Hematopoietic multipotent progenitor cell (in vitro differentiated cells): ENCODE measurements around the gene CYP3A4. TPM values are rescaled to one million over a fixed set of nuclear protein-coding genes. Genes with fewer than 3 reads are reported as not detected.
"Not testable (repeated sequence)": the region's sequence is repeated elsewhere in the genome, so short reads cannot be mapped to it uniquely, and the experiment has no call there.

Source experiments
- DNase-seq, 3 donors: peaks; one replicate each; pipeline ENCODE4 v3.0.0-alpha.2; 2011 to 2015; ENCODE audit warnings: low read depth in 2 of 3, low spot score in 2 of 3
- total RNA-seq: library from RNA; depleted of rRNA; stranded (reverse); fragments of >200 nt; gene quantifications from one replicate; pipeline ENCODE4 v1.2.3, GENCODE V29; 2012

CYP3A4 gene
- total RNA-seq, 1 donor: not detected

DNA sequence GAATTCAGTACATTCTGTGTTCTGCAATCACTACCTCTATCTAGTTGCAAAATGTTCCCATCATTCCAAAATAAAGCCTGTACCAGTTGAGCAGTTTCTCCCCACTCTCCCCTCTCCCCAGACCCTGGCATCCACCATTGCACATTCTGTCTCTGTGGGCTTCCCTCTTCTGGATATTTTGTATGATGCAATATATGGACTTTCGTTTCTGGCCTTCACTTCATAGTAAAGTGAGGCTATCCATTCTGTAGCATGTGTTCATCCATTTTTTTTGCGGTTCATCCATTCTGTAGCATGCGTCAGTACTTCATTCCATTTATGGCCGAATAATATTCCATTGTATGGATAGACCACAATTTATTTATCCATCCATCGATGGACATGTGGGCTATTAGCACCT, 9.5 kb upstream of the CYP3A4 start:
- no peak for DNase-seq

DNA sequence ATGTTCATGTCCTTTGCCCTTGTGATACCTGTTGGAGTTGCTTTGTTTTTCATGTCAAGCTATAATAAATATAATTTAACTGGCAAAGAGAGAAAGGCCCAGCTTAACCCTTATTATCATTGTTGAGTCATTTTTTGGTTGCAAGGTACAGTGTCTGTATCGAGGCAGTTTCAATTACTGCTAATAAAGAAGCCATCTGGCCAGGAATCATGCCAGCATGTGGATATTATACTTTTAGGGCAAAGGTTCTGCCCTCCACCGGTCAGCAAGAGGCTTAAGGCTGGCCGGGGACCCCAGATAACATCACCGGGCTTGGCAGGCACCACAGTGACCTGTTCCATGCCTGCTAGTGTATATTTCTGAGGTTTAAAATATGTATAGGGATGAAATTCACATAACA, 9.0 kb upstream of the CYP3A4 start:
- DNase-seq: no peak

DNA sequence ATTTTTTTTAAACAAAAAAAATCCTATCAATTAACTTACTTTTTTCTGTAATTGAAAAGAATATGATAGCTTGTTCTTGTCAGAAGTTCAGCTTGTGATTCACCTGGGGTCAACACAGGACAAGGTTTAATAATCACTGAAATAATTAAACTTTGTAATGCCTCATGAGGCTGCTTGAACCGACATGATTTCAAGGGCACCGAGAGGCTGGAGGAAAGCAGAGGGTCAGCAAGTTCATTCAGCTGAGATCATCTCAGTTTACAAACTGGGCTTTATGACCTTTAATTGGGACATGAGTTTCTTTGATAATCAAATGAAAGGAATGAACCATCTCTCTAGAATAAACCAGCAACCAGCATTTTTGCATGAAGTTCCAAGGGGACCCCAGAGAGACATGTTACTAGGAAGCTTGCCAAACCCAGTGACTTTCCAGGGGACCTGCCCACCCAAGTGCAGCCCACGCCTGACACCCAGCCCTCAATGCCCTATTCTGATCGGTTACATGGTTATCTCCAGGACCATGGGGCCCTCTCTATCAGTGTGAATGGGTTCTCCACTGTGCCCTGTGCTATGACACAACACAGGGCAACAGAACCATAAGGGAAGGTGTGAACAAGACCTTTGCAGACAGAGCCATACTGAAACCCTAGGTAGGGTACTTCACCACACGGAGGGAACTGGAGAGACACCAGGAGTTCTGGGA, 7.8 kb upstream of the CYP3A4 start:
- DNase-seq: no peak

DNA sequence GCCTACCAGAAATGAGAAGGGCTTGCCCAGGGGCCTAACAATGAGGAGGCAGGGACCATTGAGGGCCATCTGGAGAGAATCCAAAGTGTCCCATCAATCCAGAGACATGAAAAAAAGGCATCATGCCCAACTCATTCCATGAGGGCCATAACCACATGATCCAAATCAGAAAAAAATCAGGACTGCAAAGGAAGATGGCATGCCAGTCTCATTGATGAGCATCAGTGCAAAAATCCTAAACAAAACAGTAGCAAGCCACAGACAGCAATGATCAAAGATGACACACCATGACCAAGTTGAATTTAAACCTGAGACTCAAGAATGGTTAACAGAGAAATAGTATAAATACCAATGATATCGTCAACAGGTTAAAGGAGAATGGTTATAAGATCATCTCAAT, 7.0 kb upstream of the CYP3A4 start:
- DNase-seq: no peak

DNA sequence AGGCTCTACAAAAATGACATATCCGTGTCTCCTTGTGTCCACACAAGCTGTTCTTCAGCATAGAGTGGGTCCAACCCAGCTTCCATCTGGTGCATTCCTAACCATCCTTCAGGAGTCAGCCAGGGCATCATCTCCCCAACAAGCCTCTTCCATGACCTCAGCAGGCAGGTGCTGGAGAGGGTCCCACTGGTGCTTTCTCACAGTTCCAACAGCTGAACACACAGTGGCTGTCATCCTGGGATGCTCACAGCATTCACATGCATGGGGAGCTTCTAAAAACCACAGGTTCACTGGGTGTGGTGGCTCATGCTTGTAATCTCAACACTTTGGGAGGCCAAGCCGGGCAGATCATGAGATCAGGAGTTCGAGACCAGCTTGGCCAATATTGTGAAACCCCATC, 6.4 kb upstream of the CYP3A4 start:
- DNase-seq: no peak

DNA sequence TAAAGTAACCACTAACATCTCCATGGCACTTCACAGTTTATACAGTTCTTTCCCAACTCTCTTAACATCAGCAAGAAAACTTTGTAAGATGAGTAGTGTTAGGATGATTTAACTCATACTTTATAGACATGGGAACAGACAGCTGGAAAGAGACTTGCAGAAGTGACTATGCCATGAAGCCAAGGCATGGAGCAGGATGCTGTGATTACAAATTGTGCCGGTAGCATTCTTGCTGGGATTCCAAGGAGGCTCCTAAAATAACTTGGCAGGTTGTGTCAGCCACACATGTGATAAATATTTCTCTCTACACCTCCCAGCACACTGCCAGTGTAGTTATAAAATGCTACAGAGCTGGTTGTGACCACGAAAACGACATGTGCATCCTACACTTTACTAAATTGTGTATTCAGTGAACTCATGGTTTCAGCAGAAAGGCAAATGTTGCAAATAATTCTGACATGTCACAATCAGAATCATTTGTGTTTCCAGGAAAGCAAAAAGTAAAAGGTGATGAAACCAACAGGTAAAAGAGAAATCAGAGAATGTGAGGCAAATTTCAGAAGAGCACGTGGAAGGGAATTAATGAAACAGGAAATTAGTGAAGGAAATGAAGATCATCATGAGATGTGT, 5.6 kb upstream of the CYP3A4 start:
- no peak for DNase-seq

DNA sequence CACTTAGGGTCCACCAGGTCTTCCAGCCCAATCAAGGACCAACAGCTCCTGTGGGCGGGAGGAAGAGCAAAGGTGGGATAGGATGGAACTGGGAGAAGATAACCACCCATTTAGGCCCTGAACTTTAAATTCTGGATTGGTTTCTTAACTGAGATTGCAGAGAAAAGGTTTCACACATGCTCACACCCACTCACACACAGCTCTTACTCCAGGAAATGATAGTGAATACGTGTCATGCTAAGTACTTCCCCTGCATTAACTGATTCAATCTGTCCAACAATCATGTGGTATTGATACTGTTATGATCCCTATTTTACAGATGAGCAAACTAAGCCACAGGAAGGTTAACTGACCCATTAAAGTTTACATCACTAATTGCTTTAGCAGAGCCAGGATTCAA, 4.6 kb upstream of the CYP3A4 start:
- no peak for DNase-seq

DNA sequence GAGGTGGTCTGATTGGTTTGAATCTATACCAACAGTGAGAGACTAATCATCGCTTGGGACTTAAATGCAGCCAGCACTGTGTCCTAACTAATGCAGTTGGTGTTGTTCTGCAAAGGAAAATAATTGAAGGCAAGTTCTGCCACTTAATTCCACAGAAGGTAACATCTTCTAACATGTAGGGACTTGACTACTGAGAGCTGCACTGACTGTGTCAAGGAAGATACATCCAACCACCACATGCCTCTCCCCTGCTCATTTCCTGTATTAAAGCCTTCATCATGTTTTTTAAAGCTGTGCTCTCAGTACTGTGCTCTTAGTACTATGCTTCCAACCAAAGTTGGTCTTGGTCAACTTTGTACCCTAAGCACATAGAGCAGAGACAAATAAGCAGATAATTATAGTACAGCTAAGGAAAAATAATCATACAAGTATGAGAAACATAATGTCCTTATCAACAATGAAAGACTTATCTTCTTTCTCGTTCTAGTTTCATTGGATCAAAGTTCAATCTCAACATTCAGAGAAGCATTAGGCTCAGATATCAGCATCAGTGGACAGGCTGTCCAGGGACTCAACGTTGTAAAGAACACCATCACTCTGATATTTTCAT, 2.8 kb upstream of the CYP3A4 start:
- DNase-seq: no peak

DNA sequence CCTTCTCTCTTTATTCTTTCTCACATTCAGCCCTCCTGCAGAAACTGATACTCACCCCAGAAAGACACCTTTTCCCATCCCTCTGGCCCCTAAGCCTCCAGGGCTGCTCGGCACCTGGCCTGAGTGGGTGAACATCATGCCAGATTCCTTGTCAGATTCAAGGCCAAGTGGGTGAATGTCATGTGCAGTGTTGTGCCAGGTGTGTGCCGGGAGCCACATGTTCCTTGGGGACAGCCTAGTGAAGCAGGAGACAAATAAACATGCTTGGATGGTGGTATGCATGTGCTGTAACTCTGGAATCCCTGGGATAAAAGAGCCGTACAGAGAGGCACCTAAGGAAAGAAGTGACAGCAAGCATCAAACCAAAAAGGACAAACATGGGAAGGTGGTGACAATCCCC, 1.7 kb upstream of the CYP3A4 start:
- not testable (repeated sequence) for DNase-seq

DNA sequence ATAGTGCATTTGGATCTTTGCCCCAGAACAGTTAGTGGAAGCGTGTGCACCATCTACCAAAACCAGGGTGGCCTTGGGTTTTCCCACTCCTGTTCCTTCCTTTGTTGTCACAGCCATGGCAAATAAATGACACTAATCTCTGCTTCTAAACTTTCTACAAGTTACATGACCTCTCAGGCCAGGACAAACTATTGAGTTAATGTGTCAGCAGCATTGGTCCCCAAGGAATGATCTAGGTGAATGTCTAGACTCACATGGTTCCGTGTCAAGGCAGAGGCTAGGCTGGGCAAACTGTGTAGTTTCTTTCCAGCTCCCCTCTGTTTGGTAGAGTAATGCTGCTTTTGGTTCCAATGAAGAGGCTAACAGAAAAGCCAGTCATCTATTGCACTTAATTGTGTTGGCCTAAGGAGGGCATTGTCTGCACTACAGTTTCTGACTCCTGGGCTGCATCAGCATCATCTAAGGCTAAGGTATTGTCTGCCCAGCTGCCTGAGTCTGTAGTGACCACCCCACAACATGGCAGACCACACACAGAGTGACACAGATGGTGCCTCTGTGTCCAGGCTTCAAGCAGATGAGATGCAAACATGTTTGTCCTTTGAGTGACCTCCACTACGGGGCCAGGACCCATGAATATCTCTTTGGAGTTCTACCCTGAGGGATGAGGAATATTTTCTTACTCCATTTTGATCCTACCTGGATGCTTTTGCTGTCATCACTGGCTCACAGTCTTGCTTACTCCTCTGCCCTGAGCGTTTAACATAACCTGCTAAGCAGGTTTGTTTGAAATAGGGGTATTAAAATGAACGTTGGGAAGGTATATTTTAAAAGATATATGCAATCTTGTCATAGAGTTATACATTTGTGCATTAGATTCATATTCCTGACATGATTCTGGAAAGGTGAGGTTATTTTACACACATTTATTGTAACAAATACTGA, 1.7 kb downstream of the CYP3A4 start:
- DNase-seq: no peak

DNA sequence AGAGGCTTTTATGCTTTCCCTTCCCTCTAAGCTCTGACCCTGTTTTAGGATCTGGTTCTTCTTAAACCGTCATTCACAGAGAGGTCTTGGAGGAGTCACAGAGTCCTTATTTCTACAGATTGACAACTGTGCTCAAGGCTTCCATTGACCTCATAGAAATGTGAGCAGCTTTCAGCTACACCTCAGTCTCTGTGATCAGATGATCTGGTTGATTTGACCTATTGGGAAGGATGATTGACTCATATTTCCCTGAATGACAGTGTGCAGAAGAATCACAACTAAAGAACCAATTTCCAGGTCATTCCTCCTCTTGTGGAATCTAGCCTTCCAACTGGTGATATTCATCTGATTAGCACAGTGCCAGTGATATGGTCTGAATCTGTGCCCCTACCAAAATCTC, 3.4 kb downstream of the CYP3A4 start:
- no peak for DNase-seq

DNA sequence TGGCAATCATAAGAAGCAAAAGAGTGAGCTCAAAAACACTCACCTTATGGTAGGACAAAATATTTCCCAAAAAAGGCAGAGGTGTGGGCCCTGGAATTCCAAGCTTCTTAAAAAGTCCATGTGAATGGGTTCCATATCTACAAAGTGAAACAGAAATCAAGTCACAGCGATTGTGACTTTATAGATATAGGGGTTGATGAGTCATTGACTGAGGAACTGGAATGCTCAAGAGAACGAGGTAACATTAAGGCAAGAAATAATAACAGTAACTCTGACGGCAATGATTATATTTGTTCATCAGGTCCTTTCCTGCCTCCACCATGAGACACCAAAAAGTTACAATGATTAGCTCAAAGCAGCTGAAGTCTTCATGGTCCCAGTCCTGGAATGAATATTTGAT, 4.0 kb downstream of the CYP3A4 start:
- DNase-seq: no peak

DNA sequence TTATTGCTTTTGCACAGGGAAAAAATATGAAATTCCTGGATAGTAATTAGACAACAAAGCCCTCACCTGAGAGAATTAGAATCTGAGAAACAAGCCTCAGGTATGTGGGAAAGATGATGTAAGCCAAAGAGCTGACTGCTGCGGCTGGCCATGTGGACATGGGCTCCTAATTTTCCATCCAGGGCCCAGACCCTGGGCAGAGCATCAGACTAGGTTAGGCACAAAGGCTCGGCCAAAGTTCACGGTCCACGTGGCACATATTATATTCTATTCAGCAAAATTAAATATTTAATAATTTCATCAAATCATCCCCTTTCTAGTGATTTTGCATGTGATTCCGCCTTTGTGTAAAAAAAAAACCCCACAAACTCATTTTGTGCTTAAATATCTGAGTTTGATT, 5.1 kb downstream of the CYP3A4 start:
- no peak for DNase-seq

DNA sequence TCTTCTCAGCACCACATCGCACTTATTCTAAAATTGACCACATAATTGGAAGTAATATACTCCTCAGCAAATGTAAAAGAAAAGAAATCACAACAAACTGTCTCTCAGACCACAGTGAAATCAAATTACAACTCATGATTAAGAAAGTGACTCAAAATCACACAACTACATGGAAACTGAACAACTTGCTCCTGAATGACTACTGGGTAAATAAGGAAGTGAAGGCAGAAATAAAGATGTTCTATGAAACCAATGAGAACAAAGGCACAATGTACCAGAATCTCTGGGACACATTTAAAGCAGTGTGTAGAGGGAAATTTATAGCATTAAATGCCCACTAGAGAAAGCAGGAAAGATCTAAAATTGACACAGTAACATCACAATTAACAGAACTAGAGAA, 10.6 kb downstream of the CYP3A4 start:
- not testable (repeated sequence) for DNase-seq

DNA sequence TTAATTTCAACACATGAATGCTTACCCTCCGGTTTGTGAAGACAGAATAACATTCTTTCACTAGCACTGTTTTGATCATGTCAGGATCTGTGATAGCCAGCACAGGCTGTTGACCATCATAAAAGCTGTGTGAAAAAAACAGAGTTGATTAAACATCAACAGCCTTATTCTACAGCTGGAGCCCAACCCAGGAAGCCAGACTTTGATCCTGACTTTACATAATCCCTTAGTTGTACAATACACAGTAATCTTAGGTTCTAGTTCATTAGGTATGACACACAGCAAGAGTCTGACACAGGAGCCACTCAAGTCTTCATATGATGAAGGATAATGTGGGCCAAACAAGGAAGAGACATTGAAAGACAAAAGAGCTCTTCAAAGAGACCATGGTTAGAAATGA, 11.4 kb downstream of the CYP3A4 start:
- no peak for DNase-seq

DNA sequence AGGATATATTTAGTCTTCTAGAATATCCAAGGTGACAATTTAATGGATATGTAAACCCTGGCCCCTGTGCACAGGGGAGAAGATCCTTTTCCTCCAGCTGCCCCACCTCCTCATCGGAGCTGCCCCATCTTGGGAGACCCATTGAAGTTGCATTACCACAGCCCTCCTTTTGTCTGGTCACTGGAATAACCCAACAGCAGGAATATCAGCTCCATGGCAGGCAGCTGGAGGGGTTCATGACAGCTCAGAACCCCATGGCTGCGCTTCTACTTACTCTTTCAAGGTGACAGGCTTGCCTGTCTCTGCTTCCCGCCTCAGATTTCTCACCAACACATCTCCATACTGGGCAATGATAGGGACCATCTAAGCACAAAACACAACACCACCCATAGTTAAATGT, 14.5 kb downstream of the CYP3A4 start:
- not testable (repeated sequence) for DNase-seq

DNA sequence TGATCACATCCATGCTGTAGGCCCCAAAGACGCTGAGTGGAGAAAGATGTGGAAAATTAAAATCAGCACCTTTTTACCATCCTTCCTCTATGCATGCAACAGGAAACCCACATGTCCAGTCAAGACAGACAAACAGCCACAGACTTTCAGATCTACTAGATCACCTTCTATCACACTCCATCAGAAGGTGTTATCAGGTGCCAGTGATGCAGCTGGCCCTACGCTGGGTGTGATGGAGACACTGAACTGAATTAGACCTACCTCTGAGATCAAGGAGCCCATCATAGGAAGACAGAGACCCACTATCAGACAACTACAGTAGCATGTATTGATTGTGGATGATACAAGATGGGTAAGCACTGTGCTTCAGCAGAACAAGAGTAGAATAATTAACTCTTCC, 15.5 kb downstream of the CYP3A4 start:
- no peak for DNase-seq

DNA sequence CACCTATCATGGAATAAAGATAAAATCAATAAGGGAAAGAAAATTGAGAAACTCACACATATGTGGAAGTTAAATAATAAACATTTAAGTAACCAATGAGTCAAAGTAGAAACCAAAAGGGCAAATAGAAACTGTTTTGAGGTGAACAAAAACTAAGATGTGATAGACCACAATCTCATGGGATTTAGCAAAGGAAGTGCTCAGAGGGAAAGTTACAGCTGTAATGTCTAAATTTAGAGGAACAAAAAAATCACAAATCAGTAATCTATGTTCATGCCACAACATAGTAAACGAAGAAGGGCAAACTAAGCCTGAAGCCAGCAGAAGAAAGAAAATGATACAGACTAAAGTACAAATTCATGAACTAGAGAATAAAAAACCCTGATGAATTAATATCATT, 16.3 kb downstream of the CYP3A4 start:
- DNase-seq: no peak

DNA sequence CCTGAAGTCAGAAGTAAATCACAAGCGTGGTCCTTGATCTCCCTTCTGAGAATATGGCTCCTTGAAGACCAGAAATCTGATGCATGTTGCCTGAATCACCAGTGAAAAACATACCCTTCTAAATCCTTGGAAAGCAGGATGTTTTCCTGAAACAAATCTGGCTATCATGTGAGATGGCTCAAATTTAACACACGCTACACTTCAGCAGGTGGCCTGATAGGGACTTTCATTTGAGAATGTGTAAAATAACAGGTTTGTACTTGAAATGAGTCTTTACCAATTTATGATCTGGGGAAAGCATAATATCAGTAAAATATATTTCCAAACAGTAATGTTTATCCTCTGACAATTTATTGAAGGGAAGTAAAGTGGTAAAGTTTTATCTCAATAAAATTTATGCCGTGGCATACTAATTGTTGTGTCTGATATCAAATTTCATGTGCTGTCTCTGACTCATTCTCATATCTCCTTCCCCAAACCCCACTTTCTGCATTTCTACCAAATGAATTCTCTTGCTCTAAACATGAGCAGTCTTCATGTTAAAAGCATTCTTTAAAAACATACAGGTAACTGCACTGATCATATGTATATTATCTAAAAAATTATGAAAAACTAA, 17.4 kb downstream of the CYP3A4 start:
- DNase-seq: no peak

DNA sequence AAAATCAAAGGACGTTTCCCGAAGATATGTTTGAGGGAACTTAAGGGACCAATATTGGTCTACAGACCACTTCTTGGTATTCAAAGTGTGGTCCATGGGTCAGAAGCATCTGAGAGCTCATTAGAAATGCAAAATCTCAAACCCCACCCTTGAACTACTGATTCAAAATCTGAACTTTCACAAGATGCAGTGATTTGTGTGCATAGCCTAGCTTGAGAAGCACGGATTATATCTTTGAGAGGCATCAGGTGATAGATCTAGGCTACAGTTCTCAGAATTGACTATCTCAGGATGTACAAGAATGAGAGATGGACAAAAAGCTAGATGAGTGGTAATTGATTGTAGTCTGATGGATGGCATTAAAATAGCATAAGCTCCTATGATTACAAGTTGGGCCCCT, 19.5 kb downstream of the CYP3A4 start:
- no peak for DNase-seq
